GM06990 (cell line): ENCODE data around the gene SPAG16.

Source experiments
- DNase-seq: peaks from one replicate; pipeline ENCODE4 v3.0.0-alpha.2; 2011; ENCODE audit not compliant: insufficient read length; ENCODE audit errors: extremely low read depth
- H3K27me3 ChIP-seq: replicated peaks from 2 replicates; pipeline ENCODE4 v1.6.0; 2011; ENCODE audit warnings: low read length; ENCODE audit not compliant: control insufficient read depth, insufficient read depth
- H3K36me3 ChIP-seq: 2 replicates; pipeline ENCODE4 v1.5.1; 2011; ENCODE audit warnings: low read length; ENCODE audit not compliant: control insufficient read depth, insufficient read depth
- H3K4me3 ChIP-seq: replicated peaks from 2 replicates; pipeline ENCODE4 v1.5.1; 2011; ENCODE audit warnings: low read depth, mild to moderate bottlenecking, control low read depth, low read length
- CTCF ChIP-seq: IDR thresholded peaks from 2 replicates; pipeline ENCODE4 v1.5.1; 2011; ENCODE audit warnings: low read length, control low read depth, mild to moderate bottlenecking, inconsistent platforms; ENCODE audit not compliant: insufficient read depth, poor library complexity, severe bottlenecking

Gene SPAG16

GRCh38 chr2:213238753-213239495, 45.3 kb upstream of the SPAG16 start:
- H3K27me3 ChIP-seq: no peaks in the 10 kb centered on the region
- peak overlapping the region; percentile 58 for H3K4me3 ChIP-seq
- H3K36me3 ChIP-seq: no peaks in the 10 kb centered on the region
- TF ChIP-seq CTCF: no peak
- peak; percentile 77 for DNase-seq

DNA sequence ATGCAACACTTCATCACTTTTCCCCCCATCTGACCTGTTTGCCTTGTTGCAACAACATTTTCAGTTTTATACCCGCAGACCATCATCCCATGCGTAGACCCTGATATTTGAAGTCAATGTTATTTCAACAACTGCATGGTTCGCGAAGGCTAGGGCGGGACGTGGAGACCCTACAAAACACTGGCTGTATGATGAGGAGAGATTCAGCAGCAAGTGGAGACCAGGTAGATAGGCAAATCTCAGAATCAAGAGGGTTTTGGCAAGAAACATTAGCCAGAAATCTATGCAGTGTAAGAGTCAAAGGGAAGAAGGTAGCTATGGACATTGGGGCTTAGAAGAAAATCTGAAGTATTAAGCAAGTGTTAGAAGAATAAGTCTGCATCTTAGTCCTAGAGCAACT, 42.4 kb upstream of the SPAG16 start:
- no peak for TF ChIP-seq CTCF
- no peaks in the 10 kb centered on the region for H3K27me3 ChIP-seq
- DNase-seq: no peak
- no peaks in the 10 kb centered on the region for H3K36me3 ChIP-seq
- H3K4me3 ChIP-seq: no peak overlapping the region

DNA sequence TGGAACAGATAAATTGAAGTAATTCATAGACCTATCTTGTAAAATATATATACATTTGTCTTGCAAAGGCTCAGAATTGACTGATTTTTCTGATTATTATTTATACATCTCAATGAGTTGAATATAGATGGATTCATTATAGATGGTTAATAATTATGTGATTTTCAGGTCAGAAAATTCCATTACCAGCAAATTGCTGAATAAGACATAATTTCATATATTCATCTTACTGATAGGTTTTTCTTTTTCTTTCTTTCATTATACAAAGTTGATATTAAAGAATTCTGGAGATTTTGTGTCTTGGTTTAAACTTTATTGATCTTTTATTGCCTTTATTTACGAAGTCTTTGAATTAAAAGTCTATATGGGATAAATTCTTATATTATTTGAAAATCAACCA, 41.6 kb upstream of the SPAG16 start:
- H3K4me3 ChIP-seq: no peak overlapping the region
- H3K27me3 ChIP-seq: no peaks in the 10 kb centered on the region
- TF ChIP-seq CTCF: no peak
- no peak for DNase-seq
- H3K36me3 ChIP-seq: no peaks in the 10 kb centered on the region

DNA sequence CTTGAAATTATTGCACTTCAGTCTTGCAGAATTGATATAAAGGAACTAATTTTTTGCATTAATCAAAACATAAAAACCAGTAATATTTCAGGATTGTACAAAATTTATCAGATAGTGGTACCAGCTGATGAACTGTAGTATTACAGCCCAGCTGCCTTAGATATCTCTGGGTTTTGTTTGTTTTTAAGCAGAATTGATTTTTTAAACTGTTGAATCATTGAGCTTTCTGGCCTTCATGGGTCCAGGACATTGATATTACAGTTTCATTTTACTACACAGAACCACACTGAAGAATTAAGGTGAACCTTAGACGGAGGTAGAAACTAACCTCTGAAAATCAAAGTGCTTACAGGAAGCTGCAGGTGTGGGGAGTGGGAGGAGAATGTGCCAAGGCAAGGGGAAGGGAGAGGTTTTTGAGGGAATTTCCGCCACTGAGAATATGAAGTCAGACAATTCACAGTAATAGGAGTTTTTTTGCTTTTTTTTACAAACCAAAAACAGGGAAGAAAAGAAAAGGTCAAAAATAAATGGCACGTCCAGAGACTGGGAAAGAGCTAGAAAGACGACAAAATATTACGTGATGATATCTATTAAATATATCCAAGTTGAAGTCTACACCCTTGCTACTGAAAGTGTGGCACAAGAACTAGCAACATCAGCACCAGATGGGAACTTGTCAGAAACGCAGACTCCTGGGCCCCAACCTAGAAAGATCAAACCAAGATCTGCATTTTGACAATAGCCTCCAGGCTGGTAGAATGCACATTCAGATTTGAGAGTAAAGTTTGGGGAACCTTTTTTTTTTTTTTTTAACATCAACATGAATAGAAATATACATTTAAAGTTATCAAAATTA, 40.8 kb upstream of the SPAG16 start:
- no peak for DNase-seq

More for the DNA sequence above, 40.8 kb upstream of the SPAG16 start:
- peak overlapping the region; percentile 28 for H3K4me3 ChIP-seq
- no peak for TF ChIP-seq CTCF
- H3K27me3 ChIP-seq: no peaks in the 10 kb centered on the region
- H3K36me3 ChIP-seq: no peaks in the 10 kb centered on the region
